Activated CD8-positive, alpha-beta memory T cell treated with anti-CD3 and anti-CD28 coated beads for 48 hours (primary cell): Measurements from ENCODE around the gene NFYA.

Experiments
- DNase-seq, 3 experiments: peaks; one replicate each; pipeline ENCODE4 v3.0.0-alpha.2; 2020; ENCODE audit warnings: low read depth in 2 of 3, low spot score in 2 of 3

NFYA gene

GRCh38 chr6:41072836-41073202 is at the start of gene NFYA:
Gene NFYA (plus strand): TSS chr6:41072974. CDS start chr6:41079090, 6,116 bp downstream.
- DNase-seq: peak in 2 of 3 experiments; percentile 98 to 100

GRCh38 chr6:41023114-41023513 is 49.7 kb upstream of the NFYA start:
- no peak for DNase-seq

GRCh38 chr6:41025966-41026530 is 46.7 kb upstream of the NFYA start:
- DNase-seq: no peak

- no peak for DNase-seq
Observed at GRCh38 chr6:41027241-41027640, 45.5 kb upstream of the NFYA start.

- peak; percentile 63 to 81 (median 74) for DNase-seq
Observed at GRCh38 chr6:41027799-41028560, 44.8 kb upstream of the NFYA start.

DNA sequence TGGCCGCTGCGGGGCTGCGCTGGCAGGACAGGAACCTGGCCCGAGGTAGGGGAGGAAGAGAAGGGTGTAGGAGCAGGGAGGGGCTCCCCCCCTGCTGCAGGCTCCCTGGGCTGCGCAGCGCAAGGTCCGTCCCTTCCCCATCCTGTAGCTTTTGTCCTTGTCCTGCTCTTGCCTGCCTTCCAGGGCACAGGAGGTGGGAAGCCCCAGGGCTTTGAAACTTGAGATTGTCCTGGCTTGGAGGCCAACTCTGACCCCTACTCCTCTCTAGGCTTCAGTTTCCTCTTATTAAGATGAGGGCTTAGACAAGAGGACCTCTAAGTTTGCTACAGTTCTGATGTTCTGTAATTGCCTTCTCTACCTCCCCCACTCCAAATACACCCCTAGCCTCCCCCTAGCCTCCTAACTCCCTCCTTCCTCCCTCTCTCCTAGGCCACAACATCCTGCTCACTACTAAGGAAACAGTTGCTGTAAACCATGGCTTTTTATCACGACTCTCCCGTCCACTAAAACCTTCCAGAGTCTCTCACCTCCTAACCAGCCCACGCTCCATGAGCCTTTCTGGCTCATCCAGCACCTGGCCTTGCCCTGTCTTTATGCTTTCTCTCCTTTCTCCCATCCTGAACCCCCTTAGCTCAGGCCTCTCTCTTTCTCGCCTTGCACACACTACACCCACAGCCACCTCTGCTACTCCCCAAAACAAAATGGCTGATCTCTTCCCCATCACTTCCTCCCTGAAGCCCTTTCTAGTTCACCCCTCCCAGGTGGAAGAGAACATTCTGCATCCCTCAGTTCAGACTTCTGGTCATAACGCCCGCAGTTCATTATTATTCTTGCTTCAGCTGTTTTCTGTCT is 44.0 kb upstream of the NFYA start:
- DNase-seq: no peak

DNA sequence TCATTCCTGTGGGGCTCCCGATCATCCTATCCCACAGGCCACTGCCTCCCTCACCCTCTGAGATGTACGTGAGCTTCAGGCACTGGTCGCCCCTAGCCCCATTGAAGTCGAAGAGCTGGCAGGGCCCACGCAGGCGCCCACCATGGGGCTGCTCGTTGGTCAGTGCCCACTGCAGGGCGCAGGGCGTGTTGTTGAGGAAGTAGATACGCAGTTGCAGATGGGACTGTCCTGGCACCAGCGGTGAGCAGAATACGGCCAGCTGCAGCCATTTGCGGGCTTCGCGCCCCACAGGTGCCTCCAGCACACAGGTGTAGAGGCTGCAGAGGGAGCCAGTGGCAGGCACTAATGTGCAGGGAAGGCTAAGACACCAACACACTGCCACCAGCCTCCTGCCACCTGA is 39.9 kb upstream of the NFYA start:
- DNase-seq: no peak

GRCh38 chr6:41033776-41034175 is 39.0 kb upstream of the NFYA start:
- no peak for DNase-seq

DNA sequence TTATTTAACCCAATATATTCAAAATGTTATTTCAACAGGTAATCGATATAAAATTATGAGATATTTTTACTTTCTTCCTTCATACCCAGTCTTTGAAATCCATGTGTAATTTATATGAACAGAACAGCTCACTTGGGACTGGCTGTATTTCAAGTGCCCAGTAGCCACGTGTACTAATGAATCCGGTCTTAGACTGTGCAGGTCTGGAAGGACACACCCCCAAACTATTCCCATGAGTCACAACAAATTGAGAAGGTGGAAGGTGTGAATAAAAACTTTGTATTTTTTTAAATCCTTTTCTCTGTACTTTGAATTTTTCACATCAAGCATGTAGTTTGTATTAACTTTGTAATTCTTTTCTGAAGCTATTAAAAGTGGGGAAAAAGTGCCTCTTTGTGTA is 36.6 kb upstream of the NFYA start:
- no peak for DNase-seq

DNA sequence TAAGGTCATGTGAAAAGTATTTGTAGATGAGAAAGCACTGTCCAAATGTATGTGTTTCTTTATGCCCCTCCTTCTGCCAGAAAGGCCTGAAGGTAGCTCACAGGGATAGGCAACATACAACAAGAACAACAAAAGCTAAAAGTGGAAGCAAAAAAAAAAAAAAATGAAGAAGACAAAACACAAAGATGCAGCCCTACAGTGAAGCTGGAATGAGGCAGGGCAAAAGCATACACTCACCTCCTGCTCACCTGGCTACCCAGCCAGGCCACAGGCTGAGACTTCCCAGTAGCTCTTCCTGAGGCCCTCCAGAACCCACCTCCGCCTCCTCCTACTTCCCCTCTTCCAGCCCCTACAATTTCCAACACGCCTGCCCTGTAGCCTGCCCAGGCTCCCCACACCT is 36.2 kb upstream of the NFYA start:
- no peak for DNase-seq

GRCh38 chr6:41037107-41037900 is 35.5 kb upstream of the NFYA start:
- DNase-seq: no peak

DNA sequence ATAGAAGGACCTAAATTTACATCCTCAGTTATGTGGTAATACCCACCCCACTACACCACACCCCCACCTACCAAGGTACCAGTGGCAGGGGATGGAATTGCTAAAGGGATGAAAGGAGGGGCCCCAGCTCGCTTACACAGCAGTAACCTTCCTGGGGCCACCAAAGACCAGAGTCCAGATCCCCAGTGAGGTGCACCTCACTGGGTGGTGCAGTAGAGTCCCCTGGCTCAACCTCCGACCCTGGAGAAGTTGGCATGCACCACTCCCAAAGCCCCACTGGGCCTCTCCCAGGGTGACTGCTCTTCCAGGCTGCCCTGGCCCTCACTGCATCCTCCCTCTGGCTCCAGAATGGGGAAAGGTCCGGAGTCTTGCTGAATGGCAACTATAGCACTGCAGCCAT is 34.6 kb upstream of the NFYA start:
- no peak for DNase-seq

DNA sequence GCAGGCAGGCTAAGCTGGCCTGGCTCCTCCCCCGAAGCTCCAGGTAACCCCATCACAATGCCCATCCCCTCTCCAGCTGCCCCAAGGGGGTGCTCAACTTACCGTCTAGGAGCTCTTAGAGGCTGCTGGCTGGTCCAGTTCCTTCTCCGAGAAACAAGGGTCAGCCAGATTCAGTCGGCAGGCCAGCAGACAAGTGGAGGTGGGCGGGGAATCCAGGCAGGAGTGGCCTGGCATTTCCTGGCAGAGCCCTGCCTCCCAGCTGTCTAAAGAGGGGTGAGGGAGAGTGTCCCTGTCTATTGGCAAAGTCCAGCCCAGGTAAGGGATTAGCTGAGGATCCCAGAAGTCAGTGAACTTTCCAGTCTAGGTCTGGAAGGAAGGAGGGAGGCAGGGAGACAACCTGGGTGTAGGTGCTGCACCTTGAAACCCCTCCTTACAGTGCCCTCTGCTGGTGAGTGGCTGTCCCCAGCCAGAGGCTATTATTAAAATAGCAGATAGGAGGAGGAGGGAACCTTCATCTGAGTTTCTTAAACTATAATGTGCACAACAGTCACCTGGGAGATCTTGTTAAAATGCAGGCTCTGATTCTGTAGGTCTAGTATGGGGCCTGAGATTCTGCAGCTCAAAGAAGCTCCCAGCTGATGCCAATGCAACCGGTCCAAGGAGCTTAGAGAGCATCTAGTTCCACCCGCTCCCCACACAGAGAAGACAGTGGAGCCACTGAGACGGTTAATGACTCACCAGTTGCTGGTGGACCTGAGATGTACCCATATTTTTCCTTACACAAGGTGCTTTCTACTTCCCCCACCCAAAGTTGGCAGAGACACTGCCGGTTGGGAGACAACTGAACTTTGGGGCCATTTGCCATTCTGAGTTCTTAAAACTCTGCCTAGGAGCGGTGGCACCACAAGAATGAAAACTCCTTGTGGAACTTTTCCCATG is 33.4 kb upstream of the NFYA start, which contains the start of gene UNC5CL:
UNC5CL (minus strand) TSS at position 162 of the 939 bp plus-strand sequence. CDS start 4,147 bp downstream, outside the sequence.
- DNase-seq: no peak

DNA sequence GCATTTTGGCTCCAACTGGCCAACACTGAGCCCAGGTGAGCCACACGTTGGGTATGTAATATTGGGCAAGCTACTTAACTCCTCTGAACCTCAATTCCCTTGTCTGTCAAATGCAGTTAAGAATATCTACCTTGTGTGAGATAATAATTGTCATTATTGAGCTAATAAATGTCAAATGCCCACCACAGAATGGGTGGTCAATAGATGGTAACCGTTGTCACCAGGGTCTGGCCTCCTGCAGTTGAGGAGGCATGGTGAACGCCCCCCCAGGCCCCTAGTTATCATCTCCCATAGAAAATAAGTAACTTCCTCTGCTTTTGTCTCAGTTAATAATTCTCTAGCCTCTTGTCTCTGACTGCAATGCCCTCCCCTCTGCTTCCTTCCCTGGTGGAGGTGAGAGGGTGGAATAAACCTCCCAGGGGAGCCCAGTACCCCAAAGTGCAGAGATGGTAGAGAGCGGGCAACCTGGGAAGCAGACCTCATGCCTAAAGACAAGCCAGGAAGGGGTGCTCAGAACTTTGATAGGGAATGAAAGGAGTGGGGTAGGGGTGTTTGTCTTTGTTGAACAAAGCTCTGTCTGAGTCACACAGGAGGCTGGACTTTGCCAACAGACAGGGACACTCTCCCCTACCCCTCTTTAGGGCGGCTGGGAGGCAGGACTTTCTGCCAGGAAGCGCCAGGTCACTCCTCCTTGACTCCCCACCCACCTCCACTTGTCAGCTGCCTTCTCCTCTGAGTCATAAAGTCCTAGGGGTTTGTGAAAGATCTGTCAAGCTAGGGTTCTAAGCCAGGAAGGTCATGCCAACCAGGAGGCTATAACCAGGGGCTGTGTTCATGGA is 32.5 kb upstream of the NFYA start:
- no peak for DNase-seq

GRCh38 chr6:41040940-41041536 is 31.7 kb upstream of the NFYA start:
- no peak for DNase-seq

GRCh38 chr6:41042226-41043055 is 30.3 kb upstream of the NFYA start, which contains the start of gene TSPO2:
Gene TSPO2 (plus strand): TSS chr6:41042467. CDS start chr6:41042986, 519 bp downstream.
- DNase-seq: no peak

DNA sequence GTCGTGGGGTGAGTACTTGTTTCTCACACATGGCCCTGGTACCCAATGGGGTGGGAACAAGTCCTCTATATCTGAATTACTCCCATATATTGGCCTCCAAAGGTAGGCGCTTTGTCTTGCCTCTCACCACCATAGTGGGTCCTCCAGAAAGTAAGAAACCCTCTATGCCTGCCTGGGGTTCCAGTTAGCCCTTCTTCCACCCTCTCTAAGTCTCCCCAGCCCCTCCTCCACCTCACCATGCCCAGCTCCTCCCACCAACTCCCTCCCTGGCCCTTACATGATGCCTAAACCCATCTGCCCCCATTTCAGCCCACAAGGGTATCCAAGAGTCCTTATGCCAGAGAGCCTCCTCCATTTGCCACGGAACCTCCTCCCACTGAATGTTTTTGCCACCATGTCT is 29.6 kb upstream of the NFYA start:
- no peak for DNase-seq

DNA sequence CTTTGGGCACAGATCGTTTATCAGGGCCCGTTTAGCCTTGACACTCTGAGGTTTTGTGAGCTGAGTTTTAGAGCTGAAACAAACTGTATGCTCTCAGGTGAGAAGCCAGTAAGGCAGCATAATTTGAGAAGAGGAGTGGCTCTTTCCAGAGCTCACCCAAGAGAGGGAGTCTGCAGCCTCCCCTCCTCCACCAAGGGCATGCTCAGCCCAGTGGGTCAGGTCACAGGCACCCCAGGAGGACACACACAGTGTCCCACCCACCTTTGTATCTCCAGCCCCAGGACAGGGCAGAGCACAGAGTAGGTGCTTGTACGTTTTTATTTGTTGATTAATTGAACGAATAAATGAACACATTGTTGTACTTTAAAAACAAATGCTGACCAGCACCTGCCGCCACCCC is 27.1 kb upstream of the NFYA start:
- no peak for DNase-seq
